ENCODE results near the gene TRERF1. TPM values are rescaled to one million over a fixed set of nuclear protein-coding genes. Genes with fewer than 3 reads are reported as not detected.

The TRERF1 gene
- total and polyA plus RNA-seq, 9 donors, result 5.1 to 13.8 (median 9.7) TPM

DNA sequence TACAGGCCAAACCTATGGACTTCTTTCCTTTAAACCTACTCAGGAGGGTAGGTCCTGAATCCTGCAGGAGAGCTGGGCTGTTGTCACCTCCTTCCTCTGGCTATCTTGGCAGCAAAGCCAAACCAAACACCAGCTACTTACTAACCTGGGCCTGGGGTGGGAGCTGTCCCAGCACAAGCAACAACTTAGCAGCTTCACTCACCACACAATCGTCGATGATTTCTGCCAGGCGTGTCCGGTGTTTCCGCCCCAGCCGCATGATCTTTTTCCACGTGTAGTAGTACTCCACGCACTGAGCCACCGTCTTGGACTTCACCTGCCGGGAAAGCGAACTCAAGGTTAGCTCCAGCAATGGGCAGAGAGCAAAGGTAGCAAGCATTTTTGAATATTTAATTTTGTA is 208.7 kb downstream of the TRERF1 start:
- 100% methylated on average over 11 of the region's 11 CpGs for WGBS (ENCODE audit: insufficient coverage)
- no peaks in the 10 kb centered on the region for H3K4me1 ChIP-seq (ENCODE audit: control insufficient read depth, insufficient read depth, low read length)
- H3K36me3 ChIP-seq (ENCODE audit: control insufficient read depth, insufficient read depth, low read length), result peaks cover 51% of the 10 kb centered on the region
- DNase-seq, result no peak
- H3K27me3 ChIP-seq (ENCODE audit: control insufficient read depth, insufficient read depth, low read length), result no peaks in the 10 kb centered on the region
- no peak overlapping the region for H3K27ac ChIP-seq (ENCODE audit: low read length)
- no peaks in the 10 kb centered on the region for H3K9me3 ChIP-seq (replicated peaks; ENCODE audit: control insufficient read depth, low read depth, low read length)
- no peak overlapping the region for H3K4me3 ChIP-seq (ENCODE audit: low read length)

DNA sequence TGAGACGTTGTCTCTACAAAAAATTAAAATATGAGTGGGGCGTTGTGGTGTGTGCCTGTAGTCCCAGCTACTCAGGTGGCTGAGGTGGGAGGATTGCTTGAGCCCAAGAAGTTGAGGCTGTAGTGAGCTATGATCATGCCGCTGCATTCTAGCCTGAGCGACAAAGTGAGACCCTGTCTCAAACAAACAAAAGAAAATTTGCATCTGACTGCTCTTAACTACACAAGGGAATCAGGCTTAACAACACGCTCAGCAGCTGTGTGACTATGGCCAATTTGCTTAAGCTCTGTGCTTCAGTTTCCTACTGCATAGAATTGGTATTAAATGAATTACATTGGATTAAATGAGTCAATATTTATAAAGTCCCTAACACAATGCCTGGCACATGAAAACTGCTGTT is 209.8 kb downstream of the TRERF1 start:
- Histone ChIP-seq H3K27ac (ENCODE audit: low read length) (no peak overlapping the region), H3K4me3 (ENCODE audit: low read length) (no peak overlapping the region), H3K27me3 (ENCODE audit: control insufficient read depth, insufficient read depth, low read length) (no peaks in the 10 kb centered on the region), H3K9me3 (replicated peaks; ENCODE audit: control insufficient read depth, low read depth, low read length) (no peaks in the 10 kb centered on the region), H3K4me1 (ENCODE audit: control insufficient read depth, insufficient read depth, low read length) (no peaks in the 10 kb centered on the region), H3K36me3 (ENCODE audit: control insufficient read depth, insufficient read depth, low read length) (peaks cover 45% of the 10 kb centered on the region)
- DNase-seq, result no peak
- 80% methylated on average over 1 of the region's 5 CpGs for WGBS (ENCODE audit: insufficient coverage)

DNA sequence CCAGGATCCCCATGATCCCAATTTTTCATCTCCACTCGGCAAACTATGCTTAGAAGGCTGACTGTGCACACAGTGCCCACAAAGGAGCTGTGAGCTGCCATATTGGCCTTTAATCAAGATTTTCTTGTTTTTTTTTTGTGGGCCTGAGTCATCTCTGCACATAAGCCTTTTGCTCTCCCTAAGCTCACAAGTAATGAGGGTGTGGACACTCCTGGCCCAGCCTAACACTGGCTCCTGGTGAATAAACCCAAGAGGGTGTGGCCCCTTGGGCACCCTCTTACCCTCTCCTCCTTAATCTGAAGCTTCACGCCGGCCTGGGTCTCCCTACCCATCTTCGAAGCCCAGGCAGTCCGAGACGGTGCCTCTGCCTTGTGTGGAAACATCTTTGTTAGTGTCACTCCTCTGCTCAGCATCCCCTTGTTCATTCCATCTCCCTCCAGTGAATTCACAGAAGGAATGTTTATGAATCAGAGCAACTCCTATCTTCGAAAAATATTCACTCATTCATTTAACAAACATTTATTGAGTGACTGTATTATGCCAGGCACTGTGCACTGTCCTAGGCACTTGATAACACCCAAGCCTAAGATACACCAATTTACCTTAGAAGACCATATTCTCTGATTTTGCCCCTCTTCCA is 211.9 kb downstream of the TRERF1 start:
- H3K36me3 ChIP-seq (ENCODE audit: control insufficient read depth, insufficient read depth, low read length), result peaks cover 47% of the 10 kb centered on the region
- DNase-seq, result no peak
- no peak overlapping the region for H3K27ac ChIP-seq (ENCODE audit: low read length)
- no peaks in the 10 kb centered on the region for H3K27me3 ChIP-seq (ENCODE audit: control insufficient read depth, insufficient read depth, low read length)
- H3K4me3 ChIP-seq (ENCODE audit: low read length), result no peak overlapping the region
- WGBS (ENCODE audit: insufficient coverage), result 100% methylated on average over 1 of the region's 7 CpGs
- no peaks in the 10 kb centered on the region for H3K9me3 ChIP-seq (replicated peaks; ENCODE audit: control insufficient read depth, low read depth, low read length)
- H3K4me1 ChIP-seq (ENCODE audit: control insufficient read depth, insufficient read depth, low read length), result no peaks in the 10 kb centered on the region

DNA sequence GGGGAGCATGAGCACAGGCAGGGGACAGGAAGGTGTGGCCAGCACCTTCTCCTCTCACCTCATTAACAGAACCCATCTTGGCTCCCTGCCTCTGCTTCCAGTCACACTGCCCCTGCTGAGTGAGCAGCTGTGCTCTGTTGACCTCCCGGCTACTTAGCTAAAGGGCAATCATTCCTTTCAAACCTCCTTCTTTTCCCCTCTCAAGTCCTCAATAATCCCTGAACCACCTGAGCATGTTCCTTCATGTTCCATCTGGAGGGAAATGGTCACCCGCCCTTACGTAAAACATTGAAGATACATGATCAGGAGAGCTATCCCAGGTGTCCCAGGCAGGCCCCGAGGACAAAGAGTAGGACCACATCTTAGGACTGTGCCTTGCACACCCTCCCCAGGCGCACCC is 212.4 kb downstream of the TRERF1 start:
- WGBS (ENCODE audit: insufficient coverage), result 76% methylated on average over 4 of the region's 5 CpGs
- peaks cover 44% of the 10 kb centered on the region for H3K36me3 ChIP-seq (ENCODE audit: control insufficient read depth, insufficient read depth, low read length)

DNA sequence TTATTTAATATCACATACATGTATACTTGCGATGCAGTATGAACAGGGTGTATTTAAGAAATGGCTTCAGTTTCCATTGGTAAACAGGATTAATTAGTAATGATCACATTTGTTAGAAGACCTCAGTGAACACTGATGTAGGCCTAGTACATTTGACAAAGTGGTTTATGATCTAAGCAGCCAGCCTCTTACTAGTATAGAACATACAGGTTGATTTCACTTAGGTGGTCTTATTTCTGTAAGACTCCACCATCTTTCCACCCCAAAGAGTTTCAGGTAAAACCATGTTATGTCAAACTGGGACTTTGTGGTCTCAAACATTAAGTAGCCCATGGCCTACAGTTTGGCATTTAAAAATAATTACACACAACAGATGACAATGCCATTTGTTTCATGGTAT is 213.9 kb downstream of the TRERF1 start:
- Histone ChIP-seq H3K4me3 (ENCODE audit: low read length) (no peak overlapping the region), H3K27me3 (ENCODE audit: control insufficient read depth, insufficient read depth, low read length) (no peaks in the 10 kb centered on the region), H3K9me3 (replicated peaks; ENCODE audit: control insufficient read depth, low read depth, low read length) (no peaks in the 10 kb centered on the region), H3K36me3 (ENCODE audit: control insufficient read depth, insufficient read depth, low read length) (peaks cover 48% of the 10 kb centered on the region), H3K4me1 (ENCODE audit: control insufficient read depth, insufficient read depth, low read length) (no peaks in the 10 kb centered on the region), H3K27ac (ENCODE audit: low read length) (no peak overlapping the region)
- WGBS (ENCODE audit: insufficient coverage), result no CpG with 5 or more reads among the region's 1 CpG
- DNase-seq, result no peak

More for the DNA sequence above, 212.4 kb downstream of the TRERF1 start:
- no peak overlapping the region for H3K4me3 ChIP-seq (ENCODE audit: low read length)
- DNase-seq, result no peak
- no peaks in the 10 kb centered on the region for H3K4me1 ChIP-seq (ENCODE audit: control insufficient read depth, insufficient read depth, low read length)
- no peak overlapping the region for H3K27ac ChIP-seq (ENCODE audit: low read length)
- H3K27me3 ChIP-seq (ENCODE audit: control insufficient read depth, insufficient read depth, low read length), result no peaks in the 10 kb centered on the region
- no peaks in the 10 kb centered on the region for H3K9me3 ChIP-seq (replicated peaks; ENCODE audit: control insufficient read depth, low read depth, low read length)

DNA sequence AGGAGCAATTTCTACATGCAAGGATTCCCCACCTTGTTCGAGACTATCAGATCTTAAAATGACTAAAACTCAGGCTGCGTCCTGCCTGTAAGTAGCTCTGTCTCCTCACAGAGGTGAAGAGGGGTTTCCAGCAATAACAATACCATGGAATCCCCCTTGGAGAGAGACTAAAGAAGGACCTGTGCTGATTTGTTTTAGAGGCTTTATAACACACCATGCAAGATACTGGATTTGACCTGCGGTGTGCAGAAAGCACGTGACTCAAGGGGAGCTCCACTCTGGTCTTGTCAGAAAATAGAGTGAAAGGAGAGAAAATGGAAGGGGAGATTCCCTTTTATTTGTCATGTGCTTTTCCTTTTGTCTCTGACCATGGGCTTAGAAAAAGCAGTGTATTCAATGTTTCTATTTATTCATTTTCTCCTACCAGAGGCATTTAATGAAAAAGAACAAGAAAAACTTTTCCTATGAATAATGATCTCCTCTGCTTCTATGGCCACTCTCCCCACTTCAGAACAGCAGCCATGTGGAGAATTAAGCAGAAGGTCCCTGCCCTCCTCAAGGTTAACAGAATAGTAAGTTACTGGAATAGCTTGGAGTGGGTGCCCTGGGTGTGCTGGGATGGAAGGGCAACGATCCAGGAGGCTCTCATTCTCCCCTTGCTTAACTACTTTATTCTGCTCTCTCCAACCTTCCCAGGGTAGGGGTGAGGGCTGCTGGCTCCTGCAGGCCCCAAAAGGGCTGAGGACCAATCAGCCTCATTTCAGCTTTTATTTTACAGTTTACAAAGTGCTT is 214.8 kb downstream of the TRERF1 start:
- Histone ChIP-seq H3K36me3 (ENCODE audit: control insufficient read depth, insufficient read depth, low read length) (peaks cover 51% of the 10 kb centered on the region), H3K4me3 (ENCODE audit: low read length) (no peak overlapping the region), H3K4me1 (ENCODE audit: control insufficient read depth, insufficient read depth, low read length) (no peaks in the 10 kb centered on the region), H3K9me3 (replicated peaks; ENCODE audit: control insufficient read depth, low read depth, low read length) (no peaks in the 10 kb centered on the region), H3K27me3 (ENCODE audit: control insufficient read depth, insufficient read depth, low read length) (no peaks in the 10 kb centered on the region), H3K27ac (ENCODE audit: low read length) (no peak overlapping the region)
- DNase-seq, result no peak
- 100% methylated on average over 1 of the region's 5 CpGs for WGBS (ENCODE audit: insufficient coverage)

DNA sequence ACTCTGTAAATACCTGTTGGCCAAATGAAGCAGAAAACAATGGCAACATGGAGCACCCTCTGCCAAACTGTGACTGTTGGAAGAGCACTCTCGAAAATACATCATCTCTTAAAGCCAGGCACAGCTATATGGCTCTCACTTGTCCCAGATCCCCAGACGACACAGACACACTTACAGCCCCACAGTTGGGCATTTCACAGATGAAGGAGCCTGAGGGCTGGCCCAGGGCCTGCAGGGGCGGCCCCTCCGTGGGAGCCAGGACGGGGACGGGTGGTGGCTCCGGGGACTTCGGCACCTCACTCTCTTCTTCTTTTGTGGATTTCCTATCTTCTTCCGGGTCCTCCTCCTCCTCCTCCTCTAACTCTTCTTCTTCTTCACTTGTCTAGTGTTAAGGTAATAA is 215.7 kb downstream of the TRERF1 start:
- no peak overlapping the region for H3K27ac ChIP-seq (ENCODE audit: low read length)

DNA sequence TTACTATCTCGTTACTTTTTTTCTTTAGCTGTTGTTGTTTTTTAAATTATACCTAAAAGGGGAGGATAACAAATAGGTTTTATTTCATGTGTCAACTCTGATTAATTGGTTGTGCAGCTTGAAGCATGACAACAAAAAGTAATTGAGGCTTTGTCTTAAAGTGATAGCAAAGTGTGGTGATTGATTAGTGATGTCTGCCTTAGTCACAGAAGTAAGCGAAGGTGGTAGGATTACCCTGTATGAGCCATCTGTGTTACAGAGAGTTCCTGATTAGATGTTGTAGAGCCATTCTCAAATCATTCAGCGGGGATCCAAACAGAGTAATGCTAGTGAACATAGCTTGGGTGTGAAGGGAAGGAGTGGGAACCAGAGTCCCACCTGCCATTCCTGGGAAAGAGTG is 219.7 kb downstream of the TRERF1 start:
- Histone ChIP-seq H3K9me3 (replicated peaks; ENCODE audit: control insufficient read depth, low read depth, low read length) (no peaks in the 10 kb centered on the region), H3K4me3 (ENCODE audit: low read length) (no peak overlapping the region), H3K36me3 (ENCODE audit: control insufficient read depth, insufficient read depth, low read length) (peaks cover 56% of the 10 kb centered on the region), H3K4me1 (ENCODE audit: control insufficient read depth, insufficient read depth, low read length) (no peaks in the 10 kb centered on the region), H3K27me3 (ENCODE audit: control insufficient read depth, insufficient read depth, low read length) (no peaks in the 10 kb centered on the region), H3K27ac (ENCODE audit: low read length) (no peak overlapping the region)
- WGBS (ENCODE audit: insufficient coverage), result 100% methylated on average over 1 of the region's 3 CpGs
- no peak for DNase-seq

More for the DNA sequence above, 215.7 kb downstream of the TRERF1 start:
- Histone ChIP-seq H3K4me1 (ENCODE audit: control insufficient read depth, insufficient read depth, low read length) (no peaks in the 10 kb centered on the region), H3K4me3 (ENCODE audit: low read length) (no peak overlapping the region), H3K9me3 (replicated peaks; ENCODE audit: control insufficient read depth, low read depth, low read length) (no peaks in the 10 kb centered on the region), H3K27me3 (ENCODE audit: control insufficient read depth, insufficient read depth, low read length) (no peaks in the 10 kb centered on the region), H3K36me3 (ENCODE audit: control insufficient read depth, insufficient read depth, low read length) (peaks cover 51% of the 10 kb centered on the region)
- 69% methylated on average over 2 of the region's 9 CpGs for WGBS (ENCODE audit: insufficient coverage)
- no peak for DNase-seq

DNA sequence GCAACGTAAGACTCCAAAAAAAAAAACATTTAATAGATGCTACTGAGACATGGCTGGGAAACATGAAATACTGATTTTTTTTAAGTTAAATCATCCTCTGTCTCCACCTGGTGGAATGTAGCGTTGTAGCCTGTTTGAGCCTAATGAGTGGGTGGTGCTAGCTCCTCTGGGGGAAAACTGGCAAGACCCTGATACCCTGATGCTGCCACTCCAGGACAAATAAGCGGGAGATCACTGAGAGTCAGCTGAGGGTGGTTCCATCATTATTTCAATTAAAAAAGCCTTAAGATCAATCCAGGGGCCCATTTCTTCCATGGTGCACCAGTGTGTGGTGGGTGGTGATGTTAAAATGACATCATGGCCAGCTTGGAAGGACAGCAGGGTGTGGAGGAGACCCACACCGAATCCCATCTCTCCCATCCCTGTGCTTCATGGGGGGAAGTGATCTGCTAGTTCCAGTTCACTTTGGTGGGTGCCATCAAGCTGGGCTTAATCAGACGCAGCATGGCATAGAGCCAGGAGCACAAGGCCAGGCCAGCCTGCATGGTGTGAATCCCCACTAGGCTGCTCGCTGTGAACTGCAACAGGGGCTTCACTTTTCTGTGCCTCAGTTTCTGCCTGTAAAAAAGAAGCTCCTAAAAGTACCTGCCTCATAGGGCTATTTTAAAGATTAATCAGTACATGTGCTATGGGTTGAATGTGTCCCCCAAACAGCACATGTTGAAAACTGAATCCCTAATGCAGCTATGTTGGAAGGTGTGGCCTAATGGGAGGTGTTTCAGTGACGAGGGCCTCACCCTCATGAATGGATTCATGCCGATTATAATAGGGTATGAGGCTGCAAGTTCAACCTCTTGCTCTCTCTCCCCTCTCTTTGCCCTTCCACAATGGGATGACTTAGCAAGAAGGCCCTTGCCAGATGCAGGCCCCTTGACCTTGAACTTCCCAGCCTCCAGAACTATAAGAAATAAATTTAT is 221.1 kb downstream of the TRERF1 start:
- Histone ChIP-seq H3K27me3 (ENCODE audit: control insufficient read depth, insufficient read depth, low read length) (no peaks in the 10 kb centered on the region), H3K36me3 (ENCODE audit: control insufficient read depth, insufficient read depth, low read length) (peaks cover 56% of the 10 kb centered on the region)

More for the DNA sequence above, 221.1 kb downstream of the TRERF1 start:
- DNase-seq, result no peak
- WGBS (ENCODE audit: insufficient coverage), result 69% methylated on average over 2 of the region's 8 CpGs
- peaks cover 4% of the 10 kb centered on the region for H3K4me1 ChIP-seq (ENCODE audit: control insufficient read depth, insufficient read depth, low read length)
- no peak overlapping the region for H3K4me3 ChIP-seq (ENCODE audit: low read length)
- no peaks in the 10 kb centered on the region for H3K9me3 ChIP-seq (replicated peaks; ENCODE audit: control insufficient read depth, low read depth, low read length)
- no peak overlapping the region for H3K27ac ChIP-seq (ENCODE audit: low read length)

All from muscle of leg (tissue), 11 donors.